IMR-90 (cell line): ENCODE data around the gene CHST8. TPM values are rescaled to one million over a fixed set of nuclear protein-coding genes. Genes with fewer than 3 reads are reported as not detected.

Source experiments
- ATAC-seq: fragments of 200-7000 bp; cut with Tn5 transposase; 2 replicates; pipeline ENCODE4 v1.9.1; 2020; ENCODE audit warnings: low read depth, mild to moderate bottlenecking, moderate library complexity
- BruUV-seq: library from RNA; stranded (reverse); fragments of 400-500 nt; replicated peaks from 2 replicates; lab custom pipeline; 2021; lab: Mats Ljungman, UMichigan
- CTCF ChIA-PET: fragments of 300-600 bp; formaldehyde crosslinking; extraction: SDS; loops from one replicate; lab custom pipeline; 2021; ENCODE audit warnings: antibody characterized with exemption; lab: Yijun Ruan, JAX
- POLR2A ChIA-PET: fragments of 300-600 bp; sonication (Branson Sonifier 250); formaldehyde crosslinking; loops from one replicate; lab custom pipeline; 2022; ENCODE audit warnings: antibody characterized with exemption; ENCODE audit not compliant: unreplicated experiment; lab: Charles Lee
- DNase-seq: peaks from one replicate; pipeline ENCODE4 v3.0.0; 2013
- H2AFZ ChIP-seq: replicated peaks from 2 replicates; pipeline ENCODE3; 2013; ENCODE audit warnings: low read length, mild to moderate bottlenecking; ENCODE audit not compliant: poor library complexity
- H2AK5ac ChIP-seq: 2 replicates; pipeline ENCODE4 v1.6.1; 2013; ENCODE audit warnings: low read depth, low read length, inconsistent platforms
- H2AK9ac ChIP-seq: replicated peaks from 2 replicates; pipeline ENCODE3; 2013; ENCODE audit warnings: mild to moderate bottlenecking, low read depth, low read length, moderate library complexity; ENCODE audit not compliant: poor library complexity
- H2BK120ac ChIP-seq: 2 replicates; pipeline ENCODE4 v1.6.1; 2013; ENCODE audit warnings: low read depth, low read length, inconsistent platforms
- H2BK15ac ChIP-seq: 3 replicates; pipeline ENCODE4 v1.6.1; 2013; ENCODE audit warnings: low read depth, low read length, inconsistent platforms
- H2BK20ac ChIP-seq: 2 replicates; pipeline ENCODE4 v1.6.1; 2013; ENCODE audit warnings: low read depth, mild to moderate bottlenecking, inconsistent platforms, low read length, moderate library complexity
- H2BK5ac ChIP-seq: 2 replicates; pipeline ENCODE4 v1.6.1; 2013; ENCODE audit warnings: mild to moderate bottlenecking, low read depth, low read length, inconsistent platforms; ENCODE audit not compliant: poor library complexity, severe bottlenecking
- H3K14ac ChIP-seq: replicated peaks from 2 replicates; pipeline ENCODE4 v1.6.1; 2013; ENCODE audit warnings: low read depth, low read length, inconsistent platforms
- H3K18ac ChIP-seq: 2 replicates; pipeline ENCODE4 v1.6.1; 2013; ENCODE audit warnings: low read depth, low read length, control low read depth
- H3K23ac ChIP-seq: 2 replicates; pipeline ENCODE4 v1.6.1; 2013; ENCODE audit warnings: low read depth, low read length, inconsistent platforms
- H3K27ac ChIP-seq: 2 replicates; pipeline ENCODE4 v1.5.1; 2013; ENCODE audit warnings: mild to moderate bottlenecking, control low read depth, low read length; ENCODE audit not compliant: insufficient read depth
- H3K27me3 ChIP-seq: 2 replicates; pipeline ENCODE4 v1.6.1; 2013; ENCODE audit warnings: low read length; ENCODE audit not compliant: control insufficient read depth, insufficient read depth
- H3K36me3 ChIP-seq: 2 replicates; pipeline ENCODE4 v1.6.1; 2013; ENCODE audit warnings: low read length, mixed read lengths; ENCODE audit not compliant: control insufficient read depth, insufficient read depth
- H3K4ac ChIP-seq: 2 replicates; pipeline ENCODE4 v1.6.1; 2013; ENCODE audit warnings: low read depth, low read length, inconsistent platforms
- H3K4me1 ChIP-seq: 2 replicates; pipeline ENCODE4 v1.6.1; 2013; ENCODE audit warnings: low read length, mixed read lengths; ENCODE audit not compliant: control insufficient read depth, insufficient read depth
- H3K4me2 ChIP-seq: 2 replicates; pipeline ENCODE4 v1.6.1; 2013; ENCODE audit warnings: low read depth, mild to moderate bottlenecking, control low read depth, low read length, moderate library complexity
- H3K4me3 ChIP-seq: 2 replicates; pipeline ENCODE4 v1.5.1; 2013; ENCODE audit warnings: low read depth, mild to moderate bottlenecking, control low read depth, low read length, moderate library complexity; ENCODE audit not compliant: insufficient read depth
- H3K56ac ChIP-seq: 2 replicates; pipeline ENCODE4 v1.6.1; 2013; ENCODE audit warnings: low read length, inconsistent platforms; ENCODE audit not compliant: insufficient read depth; ENCODE audit errors: extremely low read depth
- H3K79me1 ChIP-seq, 2 experiments: 2 replicates each; pipeline ENCODE4 v1.6.1; 2013; ENCODE audit warnings: low read length in 2 of 2, inconsistent platforms in 1 of 2, low read depth in 1 of 2
- H3K9ac ChIP-seq: 2 replicates; pipeline ENCODE4 v1.6.1; 2013; ENCODE audit warnings: low read depth, low read length, control low read depth
- H3K9me1 ChIP-seq: 2 replicates; pipeline ENCODE4 v1.6.1; 2013; ENCODE audit warnings: low read length, inconsistent platforms; ENCODE audit not compliant: insufficient read depth
- H3K9me3 ChIP-seq: 2 replicates; pipeline ENCODE4 v1.6.1; 2013; ENCODE audit warnings: low read length; ENCODE audit not compliant: control insufficient read depth, insufficient read depth
- H4K20me1 ChIP-seq: 2 replicates; pipeline ENCODE4 v1.6.1; 2013; ENCODE audit warnings: low read length, inconsistent platforms; ENCODE audit not compliant: insufficient read depth
- H4K5ac ChIP-seq: 2 replicates; pipeline ENCODE4 v1.6.1; 2013; ENCODE audit warnings: mild to moderate bottlenecking, low read depth, low read length, control low read depth
- H4K8ac ChIP-seq, 2 experiments: 2 replicates each; pipeline ENCODE4 v1.6.1; 2013; ENCODE audit warnings: low read depth in 2 of 2, low read length in 2 of 2, control low read depth in 1 of 2, inconsistent platforms in 1 of 2
- H4K91ac ChIP-seq: 2 replicates; pipeline ENCODE4 v1.6.1; 2013; ENCODE audit warnings: low read depth, low read length, inconsistent platforms; ENCODE audit not compliant: insufficient read depth
- BHLHE40 ChIP-seq: fragments of 150-350 bp; IDR thresholded peaks from 2 replicates; pipeline ENCODE4 v1.6.1; 2016; ENCODE audit warnings: mild to moderate bottlenecking, low read depth, low read length
- FOS ChIP-seq: fragments of 150-350 bp; IDR thresholded peaks from 2 replicates; pipeline ENCODE4 v1.6.1; 2016; ENCODE audit warnings: low read depth, low read length
- POLR2A ChIP-seq: IDR thresholded peaks from 2 replicates; pipeline ENCODE4 v1.6.1; 2012; ENCODE audit warnings: mild to moderate bottlenecking, low read depth, low read length
- RCOR1 ChIP-seq: IDR thresholded peaks from 2 replicates; pipeline ENCODE4 v1.6.1; 2012; ENCODE audit warnings: mild to moderate bottlenecking, low read length, improper control_type of control experiment; ENCODE audit not compliant: insufficient replicate concordance
- WGBS, 2 experiments: methylation state at CpG; one replicate each; pipeline versions ENCODE4 v1.1.5 to v1.1.7; 2013; ENCODE audit warnings: missing lambda C conversion rate in 2 of 2; ENCODE audit not compliant: insufficient read length in 1 of 2; ENCODE audit errors: extremely low coverage in 2 of 2; 5-methylcytosine and 5-hydroxymethylcytosine counted together
- dilution Hi-C: fragments of 300-500 bp; cut with HindIII; formaldehyde crosslinking; loops from one replicate; pipeline ENCODE4 v1.14.3; 2018; ENCODE audit warnings: low sequenced_read_pairs; ENCODE audit not compliant: unreplicated experiment
- in situ Hi-C: fragments of 300-500 bp; cut with MboI; formaldehyde crosslinking; loops from 3 replicates; pipeline ENCODE4 v1.14.3; 2019; ENCODE audit warnings: low sequenced_read_pairs, inconsistent platforms, mixed read lengths
- intact Hi-C: fragments of 100-400 bp; cut with micrococcal nuclease; formaldehyde crosslinking; loops from 2 replicates; pipeline ENCODE4 v1.10.0; 2022
- polyA plus RNA-seq, 3 experiments: library from polyadenylated mRNA; depleted of rRNA; stranded (reverse); fragments of >200 nt; gene quantifications; 2 replicates each; pipeline ENCODE4 v1.2.3, GENCODE V29; 2012; ENCODE audit warnings: low replicate concordance in 1 of 3
- total RNA-seq: library from RNA; depleted of rRNA; stranded (reverse); fragments of >200 nt; gene quantifications from 2 replicates; pipeline ENCODE4 v1.2.3, GENCODE V29; 2012

Gene CHST8
- total and polyA plus RNA-seq, 2 of the 4 experiments (the other 2 are of a cell fraction), result not detected

DNA sequence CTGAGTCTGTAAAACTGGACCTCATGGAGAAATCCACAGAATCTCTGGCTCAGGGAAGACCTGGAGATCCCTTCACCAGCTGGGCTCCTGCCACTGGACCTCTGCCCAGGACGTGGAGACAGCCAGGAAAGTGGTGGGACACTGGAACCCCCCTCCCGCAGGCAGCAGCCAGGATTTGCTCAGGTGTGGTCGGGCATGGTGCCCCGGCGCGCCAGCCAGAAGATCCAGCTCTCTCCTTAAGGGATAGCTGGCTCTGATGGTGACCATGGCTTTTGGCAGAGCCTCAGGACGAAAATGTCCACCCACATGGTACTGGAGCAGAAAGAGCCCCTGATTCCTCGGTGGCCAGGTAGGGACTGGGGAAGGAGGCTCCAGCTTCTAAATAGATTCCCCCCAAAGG, 148.4 kb downstream of the CHST8 start:
- WGBS, 2 experiments, result 25% methylated on average over 2 of the region's 8 CpGs; no CpG with 5 or more reads in 1 of the 2 experiments
- Histone ChIP-seq H4K91ac (no peak overlapping the region), H3K27me3 (peaks cover 4% of the 10 kb centered on the region; the same call in 1 of the 2 replicates), H3K36me3 (no peaks in the 10 kb centered on the region), H3K27ac (no peak overlapping the region), H3K9ac (no peak overlapping the region), H3K9me3 (no peaks in the 10 kb centered on the region), H3K18ac (no peak overlapping the region), H2AK9ac (no peak overlapping the region), H2BK120ac (no peak overlapping the region), H4K20me1 (no peaks in the 10 kb centered on the region), H2BK15ac (no peak overlapping the region), H3K14ac (no peak overlapping the region), H3K9me1 (no peaks in the 10 kb centered on the region), H2AFZ (no peak overlapping the region), H4K5ac (no peak overlapping the region), H3K4me2 (no peak overlapping the region), H3K79me1 (no peaks in the 10 kb centered on the region), H3K4ac (no peak overlapping the region), H2BK5ac (no peak overlapping the region), H4K8ac (no peak overlapping the region), H3K4me1 (no peaks in the 10 kb centered on the region), H2AK5ac (no peak overlapping the region), H3K4me3 (no peak overlapping the region), H3K56ac (no peak overlapping the region), H3K23ac (no peak overlapping the region), H2BK20ac (no peak overlapping the region)
- ATAC-seq (no peak), DNase-seq (no peak)
- TF ChIP-seq POLR2A (no peak), RCOR1 (no peak), BHLHE40 (no peak), FOS (no peak)
- no TSS peak for BruUV-seq
- in situ Hi-C loops, result loop anchor here (5.0 kb wide), 1 partner anchor 343 kb away; no protein-coding TSS in a partner anchor
- dilution Hi-C loops, result no loop called here
- ChIA-PET POLR2A (no interaction called here), CTCF (interaction anchor here (1.1 to 1.9 kb wide), 2 partner anchors 8 to 340 kb away, joined by 5 to 10 read pairs; no protein-coding TSS in a partner anchor)
- intact Hi-C loops, result loop anchor here (5.0 to 10.0 kb wide), 2 partner anchors 248 to 645 kb away; partner anchors contain the start of gene PEPD
